Measurements from ENCODE around the gene LSP1. TPM values are rescaled to one million over a fixed set of nuclear protein-coding genes. Genes with fewer than 3 reads are reported as not detected.

The LSP1 gene
- total and polyA plus RNA-seq, 2 of the 8 experiments (the other 6 are each of a cell fraction or from before 2014, with no cell fraction given): 0.03 TPM; not detected in 1

- TF ChIP-seq CHD7 (IDR thresholded peaks at IDR 0.05; ENCODE audit: insufficient replicate concordance, low read length) (no peak), ATF3 (IDR thresholded peaks at IDR 0.05; ENCODE audit: insufficient read depth, low read depth, low read length) (peak; percentile 26; the same call in 1 of the 2 replicates), JUND (IDR thresholded peaks at IDR 0.05; ENCODE audit: low read length) (0 out of 2 replicates have a peak, but pooled peaks have one; percentile 10), NANOG (IDR thresholded peaks at IDR 0.05; ENCODE audit: insufficient read depth, low read depth, low read length, poor library complexity, severe bottlenecking) (peak; percentile 33), TAF1 (IDR thresholded peaks at IDR 0.05; ENCODE audit: low read depth, low read length) (0 out of 2 replicates have a peak, but pooled peaks have one; percentile 15), EP300 (IDR thresholded peaks at IDR 0.05; ENCODE audit: borderline replicate concordance in 1 of 2, low read depth in 2 of 2, low read length in 2 of 2) (peak in 1 of 2 experiments; percentile 53; a peak in 1 of 3 replicates), CEBPB (IDR thresholded peaks at IDR 0.05; ENCODE audit: low read depth, low read length) (no peak), CHD2 (IDR thresholded peaks at IDR 0.05; ENCODE audit: low read length) (0 out of 2 replicates have a peak, but pooled peaks have one; percentile 21), TEAD4 (IDR thresholded peaks at IDR 0.05; ENCODE audit: low read depth, low read length) (no peak)
Observed at GRCh38 chr11:1825039-1825740, 27.7 kb upstream of the LSP1 start (continued).

Data from H1 (cell line).